ENCODE data around the gene CYP27C1.

- TF ChIP-seq, protein P1, sequence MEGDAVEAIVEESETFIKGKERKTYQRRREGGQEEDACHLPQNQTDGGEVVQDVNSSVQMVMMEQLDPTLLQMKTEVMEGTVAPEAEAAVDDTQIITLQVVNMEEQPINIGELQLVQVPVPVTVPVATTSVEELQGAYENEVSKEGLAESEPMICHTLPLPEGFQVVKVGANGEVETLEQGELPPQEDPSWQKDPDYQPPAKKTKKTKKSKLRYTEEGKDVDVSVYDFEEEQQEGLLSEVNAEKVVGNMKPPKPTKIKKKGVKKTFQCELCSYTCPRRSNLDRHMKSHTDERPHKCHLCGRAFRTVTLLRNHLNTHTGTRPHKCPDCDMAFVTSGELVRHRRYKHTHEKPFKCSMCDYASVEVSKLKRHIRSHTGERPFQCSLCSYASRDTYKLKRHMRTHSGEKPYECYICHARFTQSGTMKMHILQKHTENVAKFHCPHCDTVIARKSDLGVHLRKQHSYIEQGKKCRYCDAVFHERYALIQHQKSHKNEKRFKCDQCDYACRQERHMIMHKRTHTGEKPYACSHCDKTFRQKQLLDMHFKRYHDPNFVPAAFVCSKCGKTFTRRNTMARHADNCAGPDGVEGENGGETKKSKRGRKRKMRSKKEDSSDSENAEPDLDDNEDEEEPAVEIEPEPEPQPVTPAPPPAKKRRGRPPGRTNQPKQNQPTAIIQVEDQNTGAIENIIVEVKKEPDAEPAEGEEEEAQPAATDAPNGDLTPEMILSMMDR (IDR thresholded peaks at IDR 0.05): no peak
- TF ChIP-seq EP300 (IDR thresholded peaks at IDR 0.05): no peak
- no peak for TF ChIP-seq POLR2A (IDR thresholded peaks at IDR 0.05)
- TF ChIP-seq POLR2AphosphoS5 (IDR thresholded peaks at IDR 0.05): no peak
Measured at GRCh38 chr2:127225186-127225960, 5.3 kb upstream of the CYP27C1 start.
